Liver (tissue), 3 donors: Measurements from ENCODE around the gene ZNF217.
"Not testable (repeated sequence)": the region's sequence is repeated elsewhere in the genome, so short reads cannot be mapped to it uniquely, and the experiment has no call there.

Experiments
- ATF3 ChIP-seq: IDR thresholded peaks from 2 replicates; pipeline ENCODE4 v1.6.1; 2016; ENCODE audit warnings: antibody characterized with exemption
- CTCF ChIP-seq: fragments of 150-350 bp; IDR thresholded peaks from 2 replicates; pipeline ENCODE4 v1.5.1; 2017; ENCODE audit warnings: improper control_type of control experiment, low read depth, low read length; ENCODE audit not compliant: missing input control
- FOXA1 ChIP-seq: IDR thresholded peaks from 2 replicates; pipeline ENCODE4 v1.6.1; 2016; ENCODE audit warnings: antibody characterized with exemption
- GABPA ChIP-seq, 2 donors: IDR thresholded peaks in 1 of 2; conservative IDR thresholded peaks in 1 of 2; 2 replicates each; pipeline ENCODE4 v1.6.1; 2016; ENCODE audit warnings: antibody characterized with exemption in 2 of 2, mild to moderate bottlenecking in 1 of 2, moderate library complexity in 1 of 2
- JUND ChIP-seq, 2 donors: IDR thresholded peaks; 2 replicates each; pipeline ENCODE4 v1.6.1; 2016; ENCODE audit warnings: antibody characterized with exemption in 2 of 2
- MAX ChIP-seq: IDR thresholded peaks from 2 replicates; pipeline ENCODE4 v1.6.1; 2016; ENCODE audit warnings: antibody characterized with exemption
- NR2F2 ChIP-seq: IDR thresholded peaks from 2 replicates; pipeline ENCODE4 v1.6.1; 2016; ENCODE audit warnings: antibody characterized with exemption
- RAD21 ChIP-seq, 2 donors: IDR thresholded peaks; 2 replicates each; pipeline ENCODE4 v1.6.1; 2016; ENCODE audit warnings: antibody characterized with exemption in 2 of 2, mild to moderate bottlenecking in 2 of 2
- REST ChIP-seq: IDR thresholded peaks from 2 replicates; pipeline ENCODE4 v1.6.1; 2016; ENCODE audit warnings: antibody characterized with exemption, mild to moderate bottlenecking
- SP1 ChIP-seq: IDR thresholded peaks from 2 replicates; pipeline ENCODE4 v1.6.1; 2018; ENCODE audit warnings: antibody characterized with exemption, mild to moderate bottlenecking
- TAF1 ChIP-seq: conservative IDR thresholded peaks from 2 replicates; pipeline ENCODE4 v1.6.1; 2016; ENCODE audit warnings: antibody characterized with exemption, mild to moderate bottlenecking
- ZBTB33 ChIP-seq: IDR thresholded peaks from 2 replicates; pipeline ENCODE4 v1.6.1; 2016; ENCODE audit warnings: antibody characterized with exemption
- donor health status: healthy.
- donor health status: healthy.

- not testable (repeated sequence) for TF ChIP-seq MAX; CTCF; GABPA (IDR thresholded peaks at IDR 0.05 in 1 of 2, conservative IDR thresholded peaks at IDR 0.05 in 1 of 2); ZBTB33; REST; NR2F2; RAD21 (IDR thresholded peaks at IDR 0.05); ATF3; TAF1; JUND (IDR thresholded peaks at IDR 0.05); SP1; FOXA1
Observed at GRCh38 chr20:53523615-53524014, 70.0 kb downstream of the ZNF217 start.
